H9 (cell line): Measurements from ENCODE around the gene FBXO38. TPM values are rescaled to one million over a fixed set of nuclear protein-coding genes. Genes with fewer than 3 reads are reported as not detected.
A peak's percentile ranks its signal among the peaks of the same experiment; 100 is the strongest.

Experiments used
- DNase-seq: peaks from one replicate; pipeline ENCODE4 v3.0.0-alpha.2; 2017
- H2AFZ ChIP-seq: one replicate; pipeline ENCODE4 v1.6.1; 2013; ENCODE audit warnings: mild to moderate bottlenecking, low read length, control low read depth, moderate library complexity
- H2AK5ac ChIP-seq: 2 replicates; pipeline ENCODE4 v1.6.1; 2013; ENCODE audit warnings: low read length, control low read depth, mixed read lengths; ENCODE audit not compliant: insufficient read length
- H2BK120ac ChIP-seq: one replicate; pipeline ENCODE4 v1.6.1; 2013; ENCODE audit warnings: low read depth, mild to moderate bottlenecking, low read length, control low read depth, inconsistent platforms; ENCODE audit not compliant: poor library complexity, severe bottlenecking
- H2BK12ac ChIP-seq: 2 replicates; pipeline ENCODE4 v1.6.1; 2013; ENCODE audit warnings: low read length, control low read depth, mixed read lengths, low read depth; ENCODE audit not compliant: insufficient read length
- H2BK15ac ChIP-seq: 2 replicates; pipeline ENCODE4 v1.6.1; 2013; ENCODE audit warnings: low read depth, low read length, control low read depth
- H2BK20ac ChIP-seq: one replicate; pipeline ENCODE4 v1.6.1; 2013; ENCODE audit warnings: low read depth, mild to moderate bottlenecking, low read length, control low read depth, inconsistent platforms; ENCODE audit not compliant: poor library complexity, severe bottlenecking
- H2BK5ac ChIP-seq: 2 replicates; pipeline ENCODE4 v1.6.1; 2013; ENCODE audit warnings: low read length, control low read depth, mixed read lengths; ENCODE audit not compliant: insufficient read length
- H3K14ac ChIP-seq: 2 replicates; pipeline ENCODE4 v1.6.1; 2013; ENCODE audit warnings: low read length, control low read depth; ENCODE audit not compliant: insufficient read depth
- H3K18ac ChIP-seq: 2 replicates; pipeline ENCODE4 v1.6.1; 2013; ENCODE audit warnings: low read depth, mild to moderate bottlenecking, mixed read lengths, low read length, control low read depth; ENCODE audit not compliant: insufficient read length
- H3K23ac ChIP-seq: 2 replicates; pipeline ENCODE4 v1.6.1; 2013; ENCODE audit warnings: low read length, control low read depth, mixed read lengths, low read depth; ENCODE audit not compliant: insufficient read length
- H3K23me2 ChIP-seq: 2 replicates; pipeline ENCODE4 v1.6.1; 2013; ENCODE audit warnings: low read depth, mild to moderate bottlenecking, mixed read lengths, low read length, control low read depth; ENCODE audit not compliant: insufficient read length, poor library complexity, severe bottlenecking
- H3K27ac ChIP-seq: 2 replicates; pipeline ENCODE4 v1.5.1; 2013; ENCODE audit warnings: low read length, control low read depth, mixed read lengths, low read depth; ENCODE audit not compliant: insufficient read length
- H3K27me3 ChIP-seq: 2 replicates; pipeline ENCODE4 v1.6.1; 2013; ENCODE audit warnings: low read length, control low read depth, inconsistent platforms; ENCODE audit not compliant: insufficient read depth
- H3K4ac ChIP-seq: 2 replicates; pipeline ENCODE4 v1.6.1; 2013; ENCODE audit warnings: low read depth, mild to moderate bottlenecking, control low read depth, inconsistent platforms, low read length, moderate library complexity
- H3K4me1 ChIP-seq: 2 replicates; pipeline ENCODE4 v1.6.1; 2013; ENCODE audit warnings: low read length, control low read depth, inconsistent platforms; ENCODE audit not compliant: insufficient read depth
- H3K4me2 ChIP-seq: 2 replicates; pipeline ENCODE4 v1.6.1; 2013; ENCODE audit warnings: low read length, control low read depth, mixed read lengths; ENCODE audit not compliant: insufficient read length, insufficient read depth
- H3K56ac ChIP-seq: 2 replicates; pipeline ENCODE4 v1.6.1; 2013; ENCODE audit warnings: low read depth, mild to moderate bottlenecking, mixed read lengths, low read length, control low read depth; ENCODE audit not compliant: insufficient read length
- H3K79me1 ChIP-seq: 2 replicates; pipeline ENCODE4 v1.6.1; 2013; ENCODE audit warnings: low read depth, mild to moderate bottlenecking, moderate library complexity, low read length, control low read depth, inconsistent platforms; ENCODE audit not compliant: insufficient read depth, poor library complexity, severe bottlenecking
- H3K79me2 ChIP-seq: 2 replicates; pipeline ENCODE4 v1.6.1; 2013; ENCODE audit warnings: low read length, control low read depth, inconsistent platforms; ENCODE audit not compliant: insufficient read depth
- H3K9ac ChIP-seq: 2 replicates; pipeline ENCODE4 v1.6.1; 2013; ENCODE audit warnings: low read length, control low read depth, mixed read lengths; ENCODE audit not compliant: insufficient read length; ENCODE audit errors: extremely low read depth
- H3K9me3 ChIP-seq: one replicate; pipeline ENCODE4 v1.6.1; 2013; ENCODE audit warnings: low read depth, low read length, inconsistent platforms; ENCODE audit not compliant: control insufficient read depth
- H3T11ph ChIP-seq: one replicate; pipeline ENCODE4 v1.6.1; 2013; ENCODE audit warnings: mild to moderate bottlenecking, low read length, control low read depth, inconsistent platforms
- H4K20me1 ChIP-seq: one replicate; pipeline ENCODE4 v1.6.1; 2013; ENCODE audit not compliant: control insufficient read depth, insufficient read length, insufficient read depth
- H4K5ac ChIP-seq: 2 replicates; pipeline ENCODE4 v1.6.1; 2013; ENCODE audit warnings: low read depth, mild to moderate bottlenecking, mixed read lengths, low read length, control low read depth; ENCODE audit not compliant: insufficient read length
- H4K8ac ChIP-seq: replicated peaks from 2 replicates; pipeline ENCODE4 v1.6.1; 2013; ENCODE audit warnings: low read length, control low read depth, mixed read lengths, low read depth; ENCODE audit not compliant: insufficient read length
- H4K91ac ChIP-seq: 2 replicates; pipeline ENCODE4 v1.6.1; 2013; ENCODE audit warnings: low read depth, mild to moderate bottlenecking, moderate library complexity, mixed read lengths, low read length, control low read depth; ENCODE audit not compliant: insufficient read length
- H3K27ac Mint-ChIP-seq, 3 experiments: 2 replicates in 2 of 3; 3 replicates in 1 of 3; pipeline ENCODE4 v1.8.0; 2020 to 2021; ENCODE audit warnings: mixed read lengths in 3 of 3, mild to moderate bottlenecking in 1 of 3, moderate library complexity in 1 of 3
- H3K27me3 Mint-ChIP-seq: 2 replicates; pipeline ENCODE4 v1.8.0; 2021; ENCODE audit warnings: low read depth, mild to moderate bottlenecking, moderate library complexity, mixed read lengths
- H3K36me3 Mint-ChIP-seq, 3 experiments: 2 replicates in 2 of 3; 3 replicates in 1 of 3; pipeline ENCODE4 v1.8.0; 2020 to 2021; ENCODE audit warnings: low read depth in 3 of 3, mixed read lengths in 3 of 3; ENCODE audit not compliant: insufficient read depth in 1 of 3
- H3K4me1 Mint-ChIP-seq, 2 experiments: 2 replicates each; pipeline ENCODE4 v1.8.0; 2020; ENCODE audit warnings: mixed read lengths in 2 of 2
- H3K4me3 Mint-ChIP-seq, 2 experiments: 2 replicates in 1 of 2; 3 replicates in 1 of 2; pipeline ENCODE4 v1.8.0; 2020 to 2021; ENCODE audit warnings: mild to moderate bottlenecking in 2 of 2, mixed read lengths in 2 of 2, moderate library complexity in 1 of 2
- H3K9me3 Mint-ChIP-seq, 2 experiments: 2 replicates in 1 of 2; 3 replicates in 1 of 2; pipeline ENCODE4 v1.8.0; 2020; ENCODE audit warnings: mild to moderate bottlenecking in 2 of 2, mixed read lengths in 2 of 2, moderate library complexity in 1 of 2
- CTCF ChIP-seq: fragments of 200-600 bp; sonication (generic); conservative IDR thresholded peaks from 3 replicates; pipeline ENCODE4 v1.8.0; 2021; ENCODE audit warnings: antibody characterized with exemption, mild to moderate bottlenecking
- whole genome bisulfite sequencing: extraction: QIAGEN DNeasy Blood & Tissue Kit; methylation state at CpG from one replicate; pipeline ENCODE4 v1.1.7; 2013; ENCODE audit warnings: missing lambda C conversion rate, low lambda C conversion rate, mixed read lengths; ENCODE audit not compliant: insufficient read length; ENCODE audit errors: extremely low coverage; 5-methylcytosine and 5-hydroxymethylcytosine counted together
- total RNA-seq: library from RNA; stranded (reverse); gene quantifications from 2 replicates; pipeline ENCODE4 v1.2.1, GENCODE V29; 2021

FBXO38 gene
- total RNA-seq, 1 experiment from 2014 or later: 34.6 TPM

- Histone ChIP-seq H3K27me3 (no peaks in the 10 kb centered on the region), H3K4me2 (no peak overlapping the region), H2BK20ac (no peak overlapping the region), H3K79me1 (no peaks in the 10 kb centered on the region), H3K79me2 (no peaks in the 10 kb centered on the region), H3K9ac (no peak overlapping the region), H2BK5ac (no peak overlapping the region), H3T11ph (peak overlapping the region; percentile 55), H2AFZ (no peak overlapping the region), H2BK15ac (no peak overlapping the region), H4K8ac (no peak overlapping the region), H4K5ac (no peak overlapping the region), H3K9me3 (no peaks in the 10 kb centered on the region), H3K27ac (peak overlapping the region; percentile 55), H3K23ac (no peak overlapping the region), H3K23me2 (no peaks in the 10 kb centered on the region), H2AK5ac (no peak overlapping the region), H3K4ac (no peak overlapping the region), H3K14ac (no peak overlapping the region), H3K18ac (no peak overlapping the region), H3K4me1 (peaks cover 2% of the 10 kb centered on the region; the same call in 1 of the 2 replicates), H4K91ac (no peak overlapping the region), H3K56ac (no peak overlapping the region), H4K20me1 (no peaks in the 10 kb centered on the region), H2BK120ac (no peak overlapping the region), H2BK12ac (no peak overlapping the region)
- peak; percentile 85 for DNase-seq
- no peaks in the 10 kb centered on the region for H3K27me3 Mint-ChIP-seq
- WGBS: no CpG with 5 or more reads among the region's 3 CpGs
- H3K4me1 Mint-ChIP-seq: peaks cover 31 to 44% of the 10 kb centered on the region in 2 experiments
- TF ChIP-seq CTCF: no peak
- no peaks in the 10 kb centered on the region for H3K9me3 Mint-ChIP-seq
- H3K4me3 Mint-ChIP-seq: peak overlapping the region in 1 of 2 experiments; percentile 25; a peak in 1 of 5 replicates
- H3K36me3 Mint-ChIP-seq: peaks cover 0 to 44% (median 41%) of the 10 kb centered on the region in 3 experiments; a peak in 5 of 7 replicates
- H3K27ac Mint-ChIP-seq: peak overlapping the region; percentile 86 to 100 (median 94)
Observed at GRCh38 chr5:148397968-148398595, 14.3 kb downstream of the FBXO38 start.
